OCI-LY7 (cell line): ENCODE results near the gene SCRT2. TPM values are rescaled to one million over a fixed set of nuclear protein-coding genes. Genes with fewer than 3 reads are reported as not detected.

Source experiments
- BruUV-seq: library from RNA; stranded (reverse); fragments of 400-500 nt; replicated peaks from 2 replicates; lab custom pipeline; 2021; lab: Mats Ljungman, UMichigan
- CTCF ChIA-PET: fragments of 300-600 bp; sonication (Branson Sonifier 250); formaldehyde crosslinking; loops from one replicate; lab custom pipeline; 2022; ENCODE audit warnings: antibody characterized with exemption; ENCODE audit not compliant: unreplicated experiment; lab: Charles Lee
- POLR2A ChIA-PET: fragments of 300-600 bp; sonication (Branson Sonifier 250); formaldehyde crosslinking; loops from one replicate; lab custom pipeline; 2022; ENCODE audit warnings: antibody characterized with exemption; lab: Charles Lee
- DNase-seq: peaks from one replicate; pipeline ENCODE4 v3.0.0-alpha.2; 2015; ENCODE audit warnings: low spot score
- H2AFZ ChIP-seq: fragments of 200-600 bp; sonication (generic), shearing (Covaris generic); 2 replicates; pipeline ENCODE4 v1.6.1; 2014; ENCODE audit warnings: mild to moderate bottlenecking, antibody characterized with exemption, low read length, moderate library complexity
- H3K27ac ChIP-seq: fragments of 200-600 bp; sonication (generic); 2 replicates; pipeline ENCODE4 v1.5.1; 2014; ENCODE audit warnings: mixed run types, low read depth, mild to moderate bottlenecking, moderate library complexity, low read length, inconsistent platforms; ENCODE audit not compliant: poor library complexity, severe bottlenecking
- H3K36me3 ChIP-seq: fragments of 200-600 bp; sonication (generic); 2 replicates; pipeline ENCODE4 v1.6.1; 2014; ENCODE audit warnings: mild to moderate bottlenecking, antibody characterized with exemption, low read length, moderate library complexity, mixed read lengths; ENCODE audit not compliant: insufficient read depth
- H3K4me1 ChIP-seq: fragments of 200-600 bp; sonication (generic); 2 replicates; pipeline ENCODE4 v1.5.1; 2014; ENCODE audit warnings: mild to moderate bottlenecking, low read length; ENCODE audit not compliant: insufficient read depth, poor library complexity, severe bottlenecking
- H3K4me2 ChIP-seq: fragments of 200-600 bp; sonication (generic); 2 replicates; pipeline ENCODE4 v1.6.1; 2014; ENCODE audit warnings: mild to moderate bottlenecking, low read length
- H3K4me3 ChIP-seq: fragments of 200-600 bp; sonication (generic); 2 replicates; pipeline ENCODE4 v1.5.1; 2014; ENCODE audit warnings: mild to moderate bottlenecking, low read depth, low read length; ENCODE audit not compliant: poor library complexity, severe bottlenecking
- H3K79me2 ChIP-seq: fragments of 200-600 bp; sonication (generic); 2 replicates; pipeline ENCODE4 v1.6.1; 2016; ENCODE audit warnings: low read depth, mild to moderate bottlenecking, low read length, moderate library complexity, mixed read lengths; ENCODE audit not compliant: insufficient read depth
- H3K9me2 ChIP-seq: fragments of 200-600 bp; sonication (generic); 2 replicates; pipeline ENCODE4 v1.6.1; 2016; ENCODE audit warnings: mild to moderate bottlenecking, low read length, mixed read lengths; ENCODE audit not compliant: insufficient read depth
- H3K9me3 ChIP-seq: fragments of 200-600 bp; sonication (generic); 2 replicates; pipeline ENCODE4 v1.6.1; 2014; ENCODE audit warnings: mild to moderate bottlenecking, mixed run types, low read length, mixed read lengths
- H4K20me1 ChIP-seq: fragments of 200-600 bp; sonication (generic); 2 replicates; pipeline ENCODE4 v1.6.1; 2014; ENCODE audit warnings: mild to moderate bottlenecking, antibody characterized with exemption, low read length, moderate library complexity, mixed read lengths; ENCODE audit not compliant: insufficient read depth
- CTCF ChIP-seq: fragments of 200-600 bp; sonication (generic); conservative IDR thresholded peaks from 2 replicates; pipeline ENCODE4 v1.5.1; 2014; ENCODE audit warnings: mild to moderate bottlenecking, antibody characterized with exemption, low read length, moderate library complexity, mixed read lengths
- EZH2phosphoT487 ChIP-seq: fragments of 200-600 bp; sonication (generic); IDR thresholded peaks from 2 replicates; pipeline ENCODE4 v1.6.1; 2018; ENCODE audit warnings: low read depth, borderline replicate concordance, mild to moderate bottlenecking, mixed run types, antibody characterized with exemption, low read length, moderate library complexity, mixed read lengths
- intact Hi-C: fragments of 100-400 bp; cut with micrococcal nuclease; formaldehyde crosslinking; loops from one replicate; pipeline ENCODE4 v1.10.0; 2022; ENCODE audit not compliant: unreplicated experiment
- total RNA-seq, 2 experiments: library from RNA; depleted of rRNA in 1 of 2; stranded (reverse); fragments of >200 nt in 1 of 2; shearing (Covaris generic) in 1 of 2; gene quantifications; 2 replicates each; pipeline ENCODE4 v1.2.3, GENCODE V29; 2014 to 2022

Gene SCRT2
- total RNA-seq, 2 experiments from 2014 or later, result not detected

DNA sequence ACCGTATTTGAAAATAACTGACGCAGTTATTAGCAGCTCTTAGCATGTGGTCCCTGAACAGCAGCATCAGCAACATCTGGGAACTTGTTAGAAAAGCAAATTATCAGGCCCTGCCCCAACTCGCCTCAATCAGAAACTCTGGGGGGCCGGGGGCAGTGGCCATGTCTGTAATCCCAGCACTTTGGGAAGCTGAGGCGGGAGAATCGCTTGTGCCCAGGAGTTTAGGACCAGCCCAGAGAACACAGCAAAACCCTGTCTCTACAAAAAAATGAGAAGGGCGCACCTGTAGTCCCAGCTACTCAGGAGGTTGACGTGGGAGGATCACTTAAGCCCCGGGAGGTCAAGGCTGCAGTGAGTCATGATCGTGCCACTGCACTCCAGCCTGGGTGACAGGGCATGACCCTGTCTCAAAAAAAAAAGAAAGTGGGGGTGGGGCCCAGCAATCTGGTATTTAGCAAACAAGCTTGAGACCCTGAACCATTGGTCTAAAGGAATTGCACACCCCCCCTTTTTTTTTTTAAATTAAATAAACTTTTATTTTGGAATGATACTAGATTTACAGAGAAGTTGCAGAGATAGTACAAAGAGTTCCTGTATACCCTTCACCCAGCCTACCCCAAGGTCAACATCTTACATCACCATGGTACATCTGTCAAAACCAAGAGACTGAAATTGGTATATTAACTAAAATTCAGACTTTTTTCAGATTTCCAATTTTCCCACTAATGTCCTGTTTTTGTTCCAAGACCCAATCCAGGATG lies 29.3 kb downstream of the SCRT2 start:
- Histone ChIP-seq H3K9me2 (no peaks in the 10 kb centered on the region), H3K4me3 (no peak overlapping the region), H4K20me1 (no peaks in the 10 kb centered on the region), H3K9me3 (peaks cover 5% of the 10 kb centered on the region; the same call in 1 of the 2 replicates), H3K4me1 (peaks cover 3% of the 10 kb centered on the region), H3K36me3 (peaks cover 44% of the 10 kb centered on the region), H2AFZ (no peak overlapping the region), H3K79me2 (peaks cover 8% of the 10 kb centered on the region; the same call in 1 of the 2 replicates), H3K27ac (no peak overlapping the region), H3K4me2 (no peak overlapping the region)
- ChIA-PET POLR2A (interaction anchor here (0.6 kb wide), 1 partner anchor 200 kb away, joined by 4 read pairs; no protein-coding TSS in a partner anchor), CTCF (interaction anchor here (0.6 to 1.3 kb wide), 4 partner anchors 16 to 269 kb away, joined by 3 to 10 read pairs (median 5); partner anchors contain the start of gene CSNK2A1)
- no peak for DNase-seq
- BruUV-seq, result no TSS peak
- no peak for TF ChIP-seq CTCF
- TF ChIP-seq EZH2phosphoT487, result no peak
- intact Hi-C loops, result loop anchor here (5.0 kb wide), 1 partner anchor 104 kb away; the partner anchor contains the start of gene CSNK2A1

GRCh38 chr20:645318-646106 lies 30.1 kb downstream of the SCRT2 start:
- BruUV-seq, result no TSS peak
- CTCF ChIA-PET, result interaction anchor here (0.6 to 1.3 kb wide), 6 partner anchors 15 to 268 kb away, joined by 3 to 10 read pairs (median 4); partner anchors contain the start of gene CSNK2A1
- no peak overlapping the region for H2AFZ ChIP-seq
- no peak overlapping the region for H3K4me3 ChIP-seq
- intact Hi-C loops, result loop anchor here (1.0 to 5.0 kb wide), 3 partner anchors 84 to 291 kb away; partner anchors contain the start of gene CSNK2A1
- POLR2A ChIA-PET, result interaction anchor here (0.6 kb wide), 2 partner anchors 155 to 200 kb away, joined by 4 read pairs; no protein-coding TSS in a partner anchor
- peak; percentile 94 for TF ChIP-seq CTCF
- TF ChIP-seq EZH2phosphoT487, result no peak
- 0 out of 2 replicates have a peak overlapping the region, but pooled peaks have one; percentile 23 for H3K4me2 ChIP-seq
- H3K9me2 ChIP-seq, result no peaks in the 10 kb centered on the region
- peaks cover under 1% of the 10 kb centered on the region; the same call in 1 of the 2 replicates for H3K79me2 ChIP-seq
- H3K36me3 ChIP-seq, result peaks cover 37% of the 10 kb centered on the region
- H3K4me1 ChIP-seq, result peaks cover 3% of the 10 kb centered on the region
- H3K9me3 ChIP-seq, result peaks cover 5% of the 10 kb centered on the region; the same call in 1 of the 2 replicates
- H3K27ac ChIP-seq, result no peak overlapping the region
- DNase-seq, result peak; percentile 76
- no peaks in the 10 kb centered on the region for H4K20me1 ChIP-seq
